RWPE2 (cell line): ENCODE measurements around the gene HELLS.
"Not testable (repeated sequence)": the region's sequence is repeated elsewhere in the genome, so short reads cannot be mapped to it uniquely, and the experiment has no call there.

Source experiments
- ATAC-seq: fragments of 200-7000 bp; cut with Tn5 transposase; 3 replicates; pipeline ENCODE4 v1.9.1; 2021; ENCODE audit warnings: low read depth
- DNase-seq: peaks from one replicate; pipeline ENCODE4 v3.0.0-alpha.2; 2020; ENCODE audit warnings: low spot score
- H3K27ac ChIP-seq: fragments of 450-650 bp; 2 replicates; pipeline ENCODE4 v1.5.1; 2017; ENCODE audit warnings: mild to moderate bottlenecking; ENCODE audit not compliant: poor library complexity, severe bottlenecking
- H3K27me3 ChIP-seq: fragments of 250-450 bp; sonication (Bioruptor Pico); 2 replicates; pipeline ENCODE4 v1.5.1; 2021; ENCODE audit warnings: mild to moderate bottlenecking, moderate library complexity; ENCODE audit not compliant: insufficient read depth, poor library complexity, severe bottlenecking
- H3K36me3 ChIP-seq: fragments of 250-450 bp; sonication (Bioruptor Pico); 2 replicates; pipeline ENCODE4 v1.5.1; 2020; ENCODE audit warnings: low read depth, mild to moderate bottlenecking, moderate library complexity
- H3K4me1 ChIP-seq: fragments of 250-450 bp; sonication (Bioruptor Pico); 2 replicates; pipeline ENCODE4 v1.5.1; 2021; ENCODE audit warnings: mild to moderate bottlenecking, moderate library complexity; ENCODE audit not compliant: insufficient read depth, poor library complexity, severe bottlenecking
- H3K4me3 ChIP-seq: fragments of 250-450 bp; sonication (Bioruptor Pico); 2 replicates; pipeline ENCODE4 v1.5.1; 2021; ENCODE audit warnings: mild to moderate bottlenecking, moderate library complexity; ENCODE audit not compliant: severe bottlenecking
- H3K9me3 ChIP-seq: fragments of 250-450 bp; sonication (Bioruptor Pico); 2 replicates; pipeline ENCODE4 v1.5.1; 2021; ENCODE audit warnings: mild to moderate bottlenecking, moderate library complexity; ENCODE audit not compliant: severe bottlenecking
- CTCF ChIP-seq: fragments of 450-650 bp; IDR thresholded peaks from one replicate; pipeline ENCODE4 v1.5.1; 2017; ENCODE audit warnings: mild to moderate bottlenecking, moderate library complexity; ENCODE audit not compliant: poor library complexity, severe bottlenecking

The HELLS gene

DNA sequence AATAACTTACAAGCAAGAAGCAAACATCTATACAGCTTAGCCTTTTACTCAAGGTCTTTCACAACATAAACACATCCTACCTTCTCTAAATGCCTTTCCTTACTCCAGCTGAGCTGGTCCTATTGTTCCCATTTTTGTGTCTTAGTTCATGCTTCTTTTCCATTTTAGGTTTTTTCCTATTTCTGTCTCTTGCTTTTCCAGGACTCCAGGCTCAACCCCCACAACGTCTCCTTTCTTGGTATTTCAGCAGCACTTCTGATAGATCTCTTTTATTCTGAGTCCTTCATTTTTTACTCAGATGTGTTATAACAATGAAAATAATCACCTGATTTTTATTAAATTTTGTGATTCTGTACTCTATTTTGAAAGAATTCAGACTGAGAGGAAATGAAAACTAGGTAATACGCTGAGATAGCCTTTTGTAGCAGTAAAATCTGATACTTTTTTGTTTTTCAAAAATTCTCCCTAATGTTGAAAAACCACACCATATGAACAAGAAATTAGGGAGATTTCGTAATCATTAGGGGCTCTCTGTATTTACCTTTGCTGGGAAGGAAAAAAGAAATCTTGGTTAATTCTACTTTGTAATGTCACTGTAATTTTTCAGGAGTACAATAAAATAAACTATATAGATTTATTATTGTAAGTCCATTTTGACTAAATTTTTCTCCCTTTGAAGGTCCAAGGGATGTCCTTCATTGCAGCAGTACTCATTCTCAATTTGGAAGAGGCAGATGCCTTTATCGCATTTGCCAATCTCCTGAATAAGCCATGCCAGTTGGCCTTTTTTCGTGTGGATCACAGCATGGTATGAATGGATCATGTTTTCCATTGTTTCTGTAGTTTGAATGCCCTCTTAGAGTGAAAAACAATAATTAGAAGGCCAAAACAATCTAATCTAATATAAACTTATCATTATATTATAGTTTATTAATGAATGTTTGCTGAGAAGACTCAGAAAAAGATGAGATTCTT, 24.0 kb upstream of the HELLS start:
- ATAC-seq (no peak), DNase-seq (no peak)
- H3K27me3 ChIP-seq: no peaks in the 10 kb centered on the region
- no peak overlapping the region for H3K4me3 ChIP-seq
- no peaks in the 10 kb centered on the region for H3K9me3 ChIP-seq
- no peaks in the 10 kb centered on the region for H3K4me1 ChIP-seq
- TF ChIP-seq CTCF: no peak
- H3K27ac ChIP-seq: no peak overlapping the region
- H3K36me3 ChIP-seq: 0 out of 2 replicates have a peak, but pooled peaks cover 7% of the 10 kb centered on the region

GRCh38 chr10:94524146-94524545, 21.4 kb upstream of the HELLS start:
- DNase-seq (no peak), ATAC-seq (no peak)
- Histone ChIP-seq H3K4me3 (no peak overlapping the region), H3K9me3 (no peaks in the 10 kb centered on the region), H3K4me1 (no peaks in the 10 kb centered on the region), H3K27ac (no peak overlapping the region), H3K36me3 (0 out of 2 replicates have a peak, but pooled peaks cover 7% of the 10 kb centered on the region), H3K27me3 (no peaks in the 10 kb centered on the region)
- no peak for TF ChIP-seq CTCF

GRCh38 chr10:94524711-94525110, 20.9 kb upstream of the HELLS start:
- no peak for TF ChIP-seq CTCF
- ATAC-seq: no peak
- H3K4me3 ChIP-seq: no peak overlapping the region
- DNase-seq: no peak
- no peaks in the 10 kb centered on the region for H3K27me3 ChIP-seq
- H3K4me1 ChIP-seq: no peaks in the 10 kb centered on the region
- H3K27ac ChIP-seq: no peak overlapping the region
- H3K9me3 ChIP-seq: no peaks in the 10 kb centered on the region
- 0 out of 2 replicates have a peak, but pooled peaks cover 7% of the 10 kb centered on the region for H3K36me3 ChIP-seq

GRCh38 chr10:94531550-94531949, 14.0 kb upstream of the HELLS start:
- H3K27me3 ChIP-seq, H3K4me1 ChIP-seq, DNase-seq, H3K9me3 ChIP-seq, H3K27ac ChIP-seq, ATAC-seq, H3K4me3 ChIP-seq: not testable (repeated sequence)
- H3K36me3 ChIP-seq: peaks cover 13% of the 10 kb centered on the region; the same call in 1 of the 2 replicates

GRCh38 chr10:94533027-94533426, 12.6 kb upstream of the HELLS start:
- H3K4me3 ChIP-seq: no peak overlapping the region
- TF ChIP-seq CTCF: no peak
- DNase-seq (no peak), ATAC-seq (no peak)
- H3K27me3 ChIP-seq: no peaks in the 10 kb centered on the region
- peaks cover 13% of the 10 kb centered on the region; the same call in 1 of the 2 replicates for H3K36me3 ChIP-seq
- no peaks in the 10 kb centered on the region for H3K9me3 ChIP-seq
- H3K4me1 ChIP-seq: no peaks in the 10 kb centered on the region
- H3K27ac ChIP-seq: no peak overlapping the region

- ATAC-seq, H3K27me3 ChIP-seq, DNase-seq, H3K36me3 ChIP-seq, H3K27ac ChIP-seq, H3K4me1 ChIP-seq, H3K4me3 ChIP-seq, H3K9me3 ChIP-seq: not testable (repeated sequence)
Observed at GRCh38 chr10:94542282-94542681, 3.3 kb upstream of the HELLS start.
